Panc1 (cell line): ENCODE results near the gene BRWD1. TPM values are rescaled to one million over a fixed set of nuclear protein-coding genes. Genes with fewer than 3 reads are reported as not detected.

Source experiments
- ATAC-seq: fragments of 200-7000 bp; cut with Tn5 transposase; 2 replicates; pipeline ENCODE4 v1.9.1; 2020; ENCODE audit warnings: mild to moderate bottlenecking, moderate library complexity
- BruUV-seq: library from RNA; stranded (reverse); fragments of 400-500 nt; replicated peaks from 2 replicates; lab custom pipeline; 2021; lab: Mats Ljungman, UMichigan
- CTCF ChIA-PET: fragments of 300-600 bp; sonication (Branson Sonifier 250); formaldehyde crosslinking; loops from one replicate; lab custom pipeline; 2022; ENCODE audit warnings: antibody characterized with exemption; lab: Charles Lee
- POLR2A ChIA-PET: fragments of 300-600 bp; sonication (Branson Sonifier 250); formaldehyde crosslinking; loops from one replicate; lab custom pipeline; 2022; ENCODE audit warnings: antibody characterized with exemption; lab: Charles Lee
- DNase-seq: peaks from one replicate; pipeline ENCODE4 v3.0.0-alpha.2; 2010; ENCODE audit warnings: low read depth, low spot score
- H3K27ac ChIP-seq: 2 replicates; pipeline ENCODE4 v1.5.1; 2011; ENCODE audit warnings: mild to moderate bottlenecking, low read length, inconsistent platforms
- H3K27me3 ChIP-seq: fragments of 200-500 bp; sonication (Bioruptor generic); 2 replicates; pipeline ENCODE4 v1.6.0; 2014; ENCODE audit warnings: low read length, inconsistent platforms; ENCODE audit not compliant: control insufficient read depth, insufficient read depth
- H3K36me3 ChIP-seq: fragments of 200-500 bp; sonication (Bioruptor generic); 2 replicates; pipeline ENCODE4 v1.5.1; 2014; ENCODE audit warnings: inconsistent platforms, mild to moderate bottlenecking, low read length, moderate library complexity; ENCODE audit not compliant: control insufficient read depth, insufficient read depth
- H3K4me1 ChIP-seq: 2 replicates; pipeline ENCODE4 v1.5.1; 2011; ENCODE audit warnings: inconsistent platforms, mild to moderate bottlenecking, low read length, moderate library complexity; ENCODE audit not compliant: control insufficient read depth, insufficient read depth
- H3K4me3 ChIP-seq, 2 experiments: 2 replicates each; pipeline ENCODE4 v1.5.1; 2011 to 2012; ENCODE audit warnings: low read depth in 2 of 2, low read length in 2 of 2, mild to moderate bottlenecking in 2 of 2, inconsistent platforms in 1 of 2, moderate library complexity in 1 of 2
- H3K9me3 ChIP-seq: fragments of 200-500 bp; sonication (Bioruptor generic); 2 replicates; pipeline ENCODE4 v1.5.1; 2014; ENCODE audit warnings: low read depth, mild to moderate bottlenecking, inconsistent platforms, low read length, moderate library complexity; ENCODE audit not compliant: control insufficient read depth, insufficient read depth
- POLR2AphosphoS5 ChIP-seq: IDR thresholded peaks from 2 replicates; pipeline ENCODE4 v1.6.1; 2012; ENCODE audit warnings: mild to moderate bottlenecking, low read depth, low read length, moderate library complexity
- SIN3A ChIP-seq: IDR thresholded peaks from 2 replicates; pipeline ENCODE4 v1.6.1; 2012; ENCODE audit warnings: low read depth, mild to moderate bottlenecking, low read length, moderate library complexity, borderline replicate concordance; ENCODE audit not compliant: insufficient read depth
- TCF7L2 ChIP-seq: IDR thresholded peaks from 2 replicates; pipeline ENCODE4 v1.6.1; 2011; ENCODE audit warnings: mild to moderate bottlenecking, low read depth, low read length, inconsistent platforms
- in situ Hi-C: cut with HindIII; loops from 2 replicates; pipeline ENCODE4 v1.10.0; 2016; ENCODE audit warnings: low sequenced_read_pairs, low pct_unique_long_range_greater_than_20kb
- intact Hi-C: fragments of 100-400 bp; cut with micrococcal nuclease; formaldehyde crosslinking; loops from one replicate; pipeline ENCODE4 v1.10.0; 2022; ENCODE audit not compliant: unreplicated experiment
- total RNA-seq: library from RNA; stranded (reverse); gene quantifications from one replicate; pipeline ENCODE4 v1.2.1, GENCODE V29; 2021; ENCODE audit not compliant: unreplicated experiment
- TF ChIP-seq, protein P1 (sequence below): fragments of 450-650 bp; IDR thresholded peaks from 2 replicates; pipeline ENCODE4 v1.5.1; 2017; ENCODE audit warnings: mild to moderate bottlenecking
- TF ChIP-seq, protein P2 (sequence below), 2 experiments: IDR thresholded peaks; 2 replicates each; pipeline ENCODE4 v1.6.1; 2011 to 2012; ENCODE audit warnings: low read depth in 2 of 2, control low read depth in 1 of 2, low read length in 1 of 2, mild to moderate bottlenecking in 1 of 2, moderate library complexity in 1 of 2; ENCODE audit not compliant: insufficient read depth in 1 of 2

The BRWD1 gene
- total RNA-seq, 1 experiment from 2014 or later: 26.2 TPM

GRCh38 chr21:39220150-39220549, 93.3 kb downstream of the BRWD1 start:
- DNase-seq: no peak
- Histone ChIP-seq H3K27ac (no peak overlapping the region), H3K36me3 (peaks cover 13% of the 10 kb centered on the region; the same call in 1 of the 2 replicates), H3K4me1 (no peaks in the 10 kb centered on the region), H3K9me3 (no peaks in the 10 kb centered on the region), H3K27me3 (no peaks in the 10 kb centered on the region), H3K4me3 (no peak overlapping the region)
- ATAC-seq: no peak
- TF ChIP-seq, protein P1, sequence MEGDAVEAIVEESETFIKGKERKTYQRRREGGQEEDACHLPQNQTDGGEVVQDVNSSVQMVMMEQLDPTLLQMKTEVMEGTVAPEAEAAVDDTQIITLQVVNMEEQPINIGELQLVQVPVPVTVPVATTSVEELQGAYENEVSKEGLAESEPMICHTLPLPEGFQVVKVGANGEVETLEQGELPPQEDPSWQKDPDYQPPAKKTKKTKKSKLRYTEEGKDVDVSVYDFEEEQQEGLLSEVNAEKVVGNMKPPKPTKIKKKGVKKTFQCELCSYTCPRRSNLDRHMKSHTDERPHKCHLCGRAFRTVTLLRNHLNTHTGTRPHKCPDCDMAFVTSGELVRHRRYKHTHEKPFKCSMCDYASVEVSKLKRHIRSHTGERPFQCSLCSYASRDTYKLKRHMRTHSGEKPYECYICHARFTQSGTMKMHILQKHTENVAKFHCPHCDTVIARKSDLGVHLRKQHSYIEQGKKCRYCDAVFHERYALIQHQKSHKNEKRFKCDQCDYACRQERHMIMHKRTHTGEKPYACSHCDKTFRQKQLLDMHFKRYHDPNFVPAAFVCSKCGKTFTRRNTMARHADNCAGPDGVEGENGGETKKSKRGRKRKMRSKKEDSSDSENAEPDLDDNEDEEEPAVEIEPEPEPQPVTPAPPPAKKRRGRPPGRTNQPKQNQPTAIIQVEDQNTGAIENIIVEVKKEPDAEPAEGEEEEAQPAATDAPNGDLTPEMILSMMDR: no peak
- TF ChIP-seq, protein P2, sequence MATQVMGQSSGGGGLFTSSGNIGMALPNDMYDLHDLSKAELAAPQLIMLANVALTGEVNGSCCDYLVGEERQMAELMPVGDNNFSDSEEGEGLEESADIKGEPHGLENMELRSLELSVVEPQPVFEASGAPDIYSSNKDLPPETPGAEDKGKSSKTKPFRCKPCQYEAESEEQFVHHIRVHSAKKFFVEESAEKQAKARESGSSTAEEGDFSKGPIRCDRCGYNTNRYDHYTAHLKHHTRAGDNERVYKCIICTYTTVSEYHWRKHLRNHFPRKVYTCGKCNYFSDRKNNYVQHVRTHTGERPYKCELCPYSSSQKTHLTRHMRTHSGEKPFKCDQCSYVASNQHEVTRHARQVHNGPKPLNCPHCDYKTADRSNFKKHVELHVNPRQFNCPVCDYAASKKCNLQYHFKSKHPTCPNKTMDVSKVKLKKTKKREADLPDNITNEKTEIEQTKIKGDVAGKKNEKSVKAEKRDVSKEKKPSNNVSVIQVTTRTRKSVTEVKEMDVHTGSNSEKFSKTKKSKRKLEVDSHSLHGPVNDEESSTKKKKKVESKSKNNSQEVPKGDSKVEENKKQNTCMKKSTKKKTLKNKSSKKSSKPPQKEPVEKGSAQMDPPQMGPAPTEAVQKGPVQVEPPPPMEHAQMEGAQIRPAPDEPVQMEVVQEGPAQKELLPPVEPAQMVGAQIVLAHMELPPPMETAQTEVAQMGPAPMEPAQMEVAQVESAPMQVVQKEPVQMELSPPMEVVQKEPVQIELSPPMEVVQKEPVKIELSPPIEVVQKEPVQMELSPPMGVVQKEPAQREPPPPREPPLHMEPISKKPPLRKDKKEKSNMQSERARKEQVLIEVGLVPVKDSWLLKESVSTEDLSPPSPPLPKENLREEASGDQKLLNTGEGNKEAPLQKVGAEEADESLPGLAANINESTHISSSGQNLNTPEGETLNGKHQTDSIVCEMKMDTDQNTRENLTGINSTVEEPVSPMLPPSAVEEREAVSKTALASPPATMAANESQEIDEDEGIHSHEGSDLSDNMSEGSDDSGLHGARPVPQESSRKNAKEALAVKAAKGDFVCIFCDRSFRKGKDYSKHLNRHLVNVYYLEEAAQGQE (IDR thresholded peaks at IDR 0.05; ENCODE audit: insufficient read depth in 1 of 2, low read depth in 2 of 2, low read length in 1 of 2): no peak
- no peak for TF ChIP-seq SIN3A
- TF ChIP-seq TCF7L2: no peak
- TF ChIP-seq POLR2AphosphoS5: no peak
- POLR2A ChIA-PET: no interaction called here
- intact Hi-C loops (no loop called here), in situ Hi-C loops (no loop called here)
- CTCF ChIA-PET: no interaction called here
- no TSS peak for BruUV-seq

GRCh38 chr21:39218082-39218409, 95.4 kb downstream of the BRWD1 start:
- peaks cover 9% of the 10 kb centered on the region; the same call in 1 of the 2 replicates for H3K36me3 ChIP-seq
- ChIA-PET POLR2A (no interaction called here), CTCF (no interaction called here)
- TF ChIP-seq POLR2AphosphoS5: no peak
- TF ChIP-seq, protein P2 (IDR thresholded peaks at IDR 0.05; ENCODE audit: insufficient read depth in 1 of 2, low read depth in 2 of 2, low read length in 1 of 2): no peak
- no peak for TF ChIP-seq TCF7L2
- TF ChIP-seq, protein P1: no peak
- no peaks in the 10 kb centered on the region for H3K27me3 ChIP-seq
- no peaks in the 10 kb centered on the region for H3K9me3 ChIP-seq
- no peak overlapping the region for H3K4me3 ChIP-seq
- H3K4me1 ChIP-seq: no peaks in the 10 kb centered on the region
- no peak overlapping the region for H3K27ac ChIP-seq
- in situ Hi-C loops: no loop called here
- BruUV-seq: TSS peak; percentile 15
- DNase-seq: no peak
- ATAC-seq: no peak
- intact Hi-C loops: no loop called here
